Suprapubic skin (tissue), 4 donors: ENCODE data around the gene JMJD1C. TPM values are rescaled to one million over a fixed set of nuclear protein-coding genes. Genes with fewer than 3 reads are reported as not detected.

Source experiments
- DNase-seq, 2 donors: peaks; one replicate each; pipeline ENCODE4 v3.0.0-alpha.2; 2019; ENCODE audit warnings: low spot score in 2 of 2
- H3K27ac ChIP-seq: fragments of 200-600 bp; sonication (generic); one replicate; pipeline ENCODE4 v1.5.1; 2019
- H3K27me3 ChIP-seq: fragments of 200-600 bp; sonication (generic); one replicate; pipeline ENCODE4 v1.5.1; 2019
- H3K36me3 ChIP-seq: fragments of 200-600 bp; sonication (generic); one replicate; pipeline ENCODE4 v1.5.1; 2019
- H3K4me1 ChIP-seq: fragments of 200-600 bp; sonication (generic); one replicate; pipeline ENCODE4 v1.5.1; 2019
- H3K4me3 ChIP-seq: fragments of 200-600 bp; sonication (generic); one replicate; pipeline ENCODE4 v1.5.1; 2019; ENCODE audit warnings: mild to moderate bottlenecking
- H3K9me3 ChIP-seq: fragments of 200-600 bp; sonication (generic); one replicate; pipeline ENCODE4 v1.5.1; 2019
- CTCF ChIP-seq, 2 donors: fragments of 200-600 bp in 1 of 2; fragments of 450-650 bp in 1 of 2; sonication (generic) in 1 of 2; IDR thresholded peaks; one replicate each; pipeline ENCODE4 v1.5.1; 2016 to 2019; ENCODE audit warnings: antibody characterized with exemption in 2 of 2, mild to moderate bottlenecking in 1 of 2, moderate library complexity in 1 of 2
- EP300 ChIP-seq: sonication (generic); formaldehyde crosslinking; IDR thresholded peaks from one replicate; pipeline ENCODE4 v1.6.1; 2017; ENCODE audit warnings: antibody characterized with exemption
- POLR2A ChIP-seq, 2 donors: fragments of 450-650 bp; IDR thresholded peaks; one replicate each; pipeline ENCODE4 v1.6.1; 2017; ENCODE audit warnings: antibody characterized with exemption in 2 of 2, mild to moderate bottlenecking in 2 of 2, moderate library complexity in 2 of 2
- POLR2AphosphoS5 ChIP-seq, 3 donors: sonication (generic); formaldehyde crosslinking; IDR thresholded peaks; one replicate each; pipeline ENCODE4 v1.6.1; 2017; ENCODE audit warnings: antibody characterized with exemption in 3 of 3
- WGBS: methylation state at CpG from one replicate; pipeline ENCODE4 v1.1.5; 2018; 5-methylcytosine and 5-hydroxymethylcytosine counted together
- total RNA-seq, 4 donors: library from RNA; depleted of rRNA; stranded (reverse); fragments of >200 nt; gene quantifications; one replicate each; pipeline ENCODE4 v1.1.0, GENCODE V29; 2016

JMJD1C gene
- total RNA-seq, 4 donors from 2014 or later: 78.6 to 127 (median 97.5) TPM

DNA sequence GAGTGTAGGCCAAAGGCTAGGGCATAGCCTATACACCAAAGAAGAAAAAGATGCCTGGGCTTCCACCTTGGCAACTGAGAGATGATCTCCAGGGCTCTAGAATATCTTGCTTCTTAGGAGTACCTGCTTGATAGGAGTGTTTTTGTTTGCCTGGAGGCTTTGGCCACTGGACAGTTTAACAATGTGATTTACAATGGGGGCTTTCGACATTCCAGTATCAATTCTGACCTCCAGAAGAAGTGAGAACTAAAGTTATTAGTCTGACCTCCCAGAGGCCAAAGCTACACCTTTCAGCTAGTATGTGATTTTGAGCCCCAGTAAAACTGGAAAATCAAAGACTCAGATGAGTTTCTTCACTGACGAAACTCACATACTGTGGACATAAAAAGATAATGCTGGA lies 96.1 kb downstream of the JMJD1C start:
- Histone ChIP-seq H3K4me1 (peaks cover 11% of the 10 kb centered on the region), H3K9me3 (no peaks in the 10 kb centered on the region), H3K27ac (no peak overlapping the region), H3K27me3 (no peaks in the 10 kb centered on the region), H3K4me3 (no peak overlapping the region), H3K36me3 (no peaks in the 10 kb centered on the region)
- 97% methylated on average over 2 of the region's 2 CpGs for WGBS
- no peak for DNase-seq
- TF ChIP-seq EP300 (no peak), POLR2AphosphoS5 (IDR thresholded peaks at IDR 0.05) (no peak), CTCF (IDR thresholded peaks at IDR 0.05) (no peak), POLR2A (IDR thresholded peaks at IDR 0.05) (no peak)

DNA sequence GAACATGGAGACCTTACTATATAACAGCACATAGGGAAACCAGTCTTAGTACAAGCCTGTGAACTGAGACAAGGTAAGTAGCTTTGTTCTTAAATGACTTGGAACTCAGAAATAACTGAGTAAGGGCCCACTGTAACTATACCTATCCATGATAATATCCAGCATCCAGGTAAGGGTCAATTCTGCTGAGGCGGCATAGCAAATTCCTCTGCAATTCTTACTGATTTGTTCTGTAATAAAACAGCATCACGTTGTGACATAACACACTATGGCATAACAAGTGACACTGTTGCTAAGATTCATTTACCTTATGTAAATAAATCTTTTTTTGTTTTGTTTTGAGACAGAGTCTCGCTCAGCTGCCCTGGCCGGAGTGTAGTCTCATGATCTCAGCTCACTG lies 97.4 kb downstream of the JMJD1C start:
- H3K4me3 ChIP-seq: no peak overlapping the region

DNA sequence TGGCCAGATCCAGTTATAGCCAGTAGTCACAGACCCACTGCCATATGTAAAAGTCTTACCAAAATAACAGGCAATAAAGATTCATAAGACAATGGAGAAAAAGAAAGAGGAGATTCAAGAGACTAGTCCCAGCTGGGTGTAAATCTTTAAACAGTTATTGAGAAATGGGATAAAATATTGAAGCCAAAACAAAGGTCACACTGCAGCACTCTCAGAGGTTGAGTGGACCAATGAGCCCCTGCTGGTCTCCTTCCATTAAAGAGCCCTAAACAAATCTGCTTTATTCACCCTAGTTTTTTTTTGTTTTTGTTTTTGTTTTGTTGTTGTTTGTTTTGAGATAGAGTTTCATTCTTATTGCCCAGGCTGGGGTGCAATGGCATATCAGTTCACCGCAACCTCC lies 98.8 kb downstream of the JMJD1C start:
- H3K4me3 ChIP-seq: no peak overlapping the region
- WGBS: 100% methylated on average over 1 of the region's 1 CpG
- H3K27me3 ChIP-seq: no peaks in the 10 kb centered on the region
- peaks cover 12% of the 10 kb centered on the region for H3K4me1 ChIP-seq
- no peaks in the 10 kb centered on the region for H3K9me3 ChIP-seq
- DNase-seq: no peak
- no peak overlapping the region for H3K27ac ChIP-seq
- TF ChIP-seq POLR2AphosphoS5 (IDR thresholded peaks at IDR 0.05) (no peak), POLR2A (IDR thresholded peaks at IDR 0.05) (no peak), CTCF (IDR thresholded peaks at IDR 0.05) (no peak), EP300 (no peak)
- H3K36me3 ChIP-seq: no peaks in the 10 kb centered on the region

More for the DNA sequence above, 97.4 kb downstream of the JMJD1C start:
- WGBS: 92% methylated on average over 4 of the region's 4 CpGs
- no peak for DNase-seq
- Histone ChIP-seq H3K36me3 (no peaks in the 10 kb centered on the region), H3K27ac (no peak overlapping the region), H3K9me3 (no peaks in the 10 kb centered on the region), H3K27me3 (no peaks in the 10 kb centered on the region), H3K4me1 (peaks cover 12% of the 10 kb centered on the region)
- TF ChIP-seq EP300: no peak
- no peak for TF ChIP-seq POLR2AphosphoS5 (IDR thresholded peaks at IDR 0.05)
- TF ChIP-seq POLR2A (IDR thresholded peaks at IDR 0.05): no peak
- no peak for TF ChIP-seq CTCF (IDR thresholded peaks at IDR 0.05)

GRCh38 chr10:63365976-63366765 lies 99.6 kb downstream of the JMJD1C start:
- WGBS: 98% methylated on average over 2 of the region's 2 CpGs
- Histone ChIP-seq H3K4me1 (peaks cover 12% of the 10 kb centered on the region), H3K36me3 (no peaks in the 10 kb centered on the region), H3K27me3 (no peaks in the 10 kb centered on the region), H3K9me3 (no peaks in the 10 kb centered on the region), H3K27ac (no peak overlapping the region), H3K4me3 (no peak overlapping the region)
- DNase-seq: no peak
- TF ChIP-seq CTCF (IDR thresholded peaks at IDR 0.05) (no peak), EP300 (no peak), POLR2AphosphoS5 (IDR thresholded peaks at IDR 0.05) (no peak), POLR2A (IDR thresholded peaks at IDR 0.05) (no peak)

GRCh38 chr10:63364918-63365317 lies 100.9 kb downstream of the JMJD1C start:
- WGBS: 50% methylated on average over 2 of the region's 2 CpGs

More at GRCh38 chr10:63364918-63365317, 100.9 kb downstream of the JMJD1C start:
- Histone ChIP-seq H3K4me1 (peaks cover 12% of the 10 kb centered on the region), H3K27ac (no peak overlapping the region), H3K9me3 (no peaks in the 10 kb centered on the region), H3K27me3 (no peaks in the 10 kb centered on the region), H3K4me3 (no peak overlapping the region), H3K36me3 (no peaks in the 10 kb centered on the region)
- DNase-seq: no peak
- no peak for TF ChIP-seq EP300
- TF ChIP-seq POLR2A (IDR thresholded peaks at IDR 0.05): no peak
- no peak for TF ChIP-seq POLR2AphosphoS5 (IDR thresholded peaks at IDR 0.05)
- TF ChIP-seq CTCF (IDR thresholded peaks at IDR 0.05): no peak
